NCI-H345 treated with DMSO at 0.1 percent for 48 hours (cell line): Measurements from ENCODE around the gene BBS9.
A peak's percentile ranks its signal among the peaks of the same experiment; 100 is the strongest.

Experiments
- DNase-seq: peaks from one replicate; lab custom pipeline; 2025; ENCODE audit not compliant: unreplicated experiment; lab: John Stamatoyannopoulos, UW

The BBS9 gene

GRCh38 chr7:33351709-33352108, 222.3 kb downstream of the BBS9 start:
- no peak for DNase-seq

GRCh38 chr7:33354201-33354600, 224.8 kb downstream of the BBS9 start:
- no peak for DNase-seq

GRCh38 chr7:33355386-33355785, 226.0 kb downstream of the BBS9 start:
- DNase-seq: no peak

- no peak for DNase-seq
These were observed 227.0 kb downstream of the BBS9 start for GRCh38 chr7:33356336-33356735.

DNA sequence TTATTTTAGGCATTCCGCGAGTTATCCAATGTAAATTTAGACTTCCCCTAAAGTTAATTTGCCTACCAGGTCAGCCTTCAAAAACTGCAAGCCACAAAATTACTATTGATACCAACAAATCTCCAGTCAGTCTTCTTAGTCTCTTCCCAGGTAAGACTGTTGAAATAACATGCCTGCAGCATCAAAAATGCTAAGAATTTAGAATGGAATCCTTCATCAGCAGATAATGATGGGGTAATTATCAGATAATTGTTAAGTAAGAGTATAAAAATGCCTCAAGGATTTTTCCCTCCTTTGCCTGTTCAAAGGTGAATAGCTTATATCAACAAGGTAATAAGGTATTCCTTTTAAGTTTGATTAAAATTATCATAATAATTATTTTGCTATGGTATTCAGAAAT, 228.5 kb downstream of the BBS9 start:
- DNase-seq: no peak

DNA sequence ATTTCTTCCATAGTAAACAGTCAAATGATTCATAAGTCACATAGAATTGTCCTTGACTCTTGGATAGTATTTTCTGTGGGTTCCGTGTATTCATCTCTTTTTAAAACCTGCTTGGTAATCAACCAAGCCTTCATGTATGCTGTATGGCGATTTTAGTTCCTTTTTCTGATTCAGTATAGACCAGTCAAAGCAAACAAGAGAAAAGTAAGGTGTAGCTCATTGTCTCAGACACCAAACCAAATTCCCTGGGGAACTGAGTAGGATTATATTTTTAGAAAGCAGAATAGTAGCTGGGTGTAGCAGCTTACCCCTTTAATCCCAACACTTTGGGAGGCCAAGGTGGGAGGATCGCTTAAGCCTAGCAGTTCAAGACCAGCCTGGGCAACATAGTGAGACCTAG, 240.5 kb downstream of the BBS9 start:
- no peak for DNase-seq

GRCh38 chr7:33373195-33373594, 243.8 kb downstream of the BBS9 start:
- no peak for DNase-seq

- DNase-seq: no peak
These were observed 250.6 kb downstream of the BBS9 start for GRCh38 chr7:33379891-33380525.

DNA sequence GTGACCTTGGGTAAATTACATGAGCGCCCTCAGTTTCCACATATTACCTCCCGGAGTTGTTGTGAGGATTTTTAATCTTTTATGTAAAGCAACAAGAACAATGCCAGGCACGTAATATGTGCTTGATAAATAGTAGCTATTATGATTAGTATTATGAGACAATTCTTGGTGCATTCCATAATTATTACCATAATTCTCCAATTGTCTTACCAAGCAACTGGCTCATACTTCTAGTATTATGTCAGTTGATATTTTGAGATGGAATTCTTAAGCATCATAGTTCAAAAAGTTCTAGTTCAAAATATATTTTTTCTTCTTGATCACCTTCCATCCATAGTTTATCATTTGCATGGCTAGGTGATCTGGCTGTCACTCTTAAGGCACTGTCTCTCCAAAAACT, 259.0 kb downstream of the BBS9 start:
- DNase-seq: no peak

GRCh38 chr7:33392148-33392547, 262.8 kb downstream of the BBS9 start:
- peak; percentile 94 for DNase-seq

DNA sequence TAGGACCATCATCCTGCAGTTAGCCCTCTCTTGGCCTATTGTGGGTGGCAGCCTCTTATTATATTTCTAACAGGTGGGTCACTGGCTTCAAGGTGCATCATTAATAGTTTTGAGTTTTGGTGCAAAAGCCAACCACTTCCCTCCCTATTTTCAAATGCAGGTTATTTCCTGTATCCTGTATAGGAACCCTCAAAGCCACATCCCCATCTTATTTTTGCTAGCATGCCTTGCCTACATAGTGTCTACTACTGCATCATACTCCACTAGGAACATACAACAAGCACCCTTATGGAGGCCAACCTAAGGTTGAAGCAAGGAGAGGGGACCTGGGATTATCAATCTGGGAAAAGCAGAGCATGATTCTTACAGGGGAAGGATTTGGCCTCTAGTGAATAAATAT, 264.4 kb downstream of the BBS9 start:
- DNase-seq: no peak

GRCh38 chr7:33395340-33395739, 266.0 kb downstream of the BBS9 start:
- peak; percentile 53 for DNase-seq

DNA sequence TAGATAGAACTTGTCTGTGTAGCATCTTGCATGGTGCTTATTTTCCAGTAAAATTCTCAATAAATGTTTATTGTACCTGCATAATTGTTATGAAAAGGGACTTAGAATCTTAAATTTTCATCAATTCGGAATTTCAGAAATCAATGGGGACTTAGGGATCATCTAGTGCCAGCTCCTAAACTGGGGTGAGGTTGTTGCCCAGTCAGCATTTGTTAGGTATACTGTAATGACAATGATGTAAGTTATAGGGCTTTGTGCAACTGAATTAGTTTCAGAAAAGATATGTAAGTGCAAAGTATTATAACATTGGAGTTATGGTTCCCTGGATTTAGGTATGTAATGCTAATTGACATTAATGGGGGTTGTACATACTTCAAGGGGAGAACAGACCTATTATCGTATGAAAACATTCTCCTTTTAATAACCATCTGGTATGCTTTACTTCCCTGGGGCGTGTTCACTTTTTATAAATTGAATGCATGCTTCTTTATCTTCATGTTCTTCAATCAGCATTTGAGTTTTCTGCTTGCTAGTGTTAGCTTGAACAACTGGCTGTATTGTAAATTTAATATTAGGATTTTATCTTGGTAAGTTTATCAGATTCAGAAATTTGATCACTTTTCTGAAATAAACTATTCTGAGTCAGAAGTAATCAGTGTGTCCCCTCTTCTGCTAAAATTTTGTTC, 270.3 kb downstream of the BBS9 start:
- no peak for DNase-seq

GRCh38 chr7:33400214-33400538, 270.8 kb downstream of the BBS9 start:
- DNase-seq: no peak

DNA sequence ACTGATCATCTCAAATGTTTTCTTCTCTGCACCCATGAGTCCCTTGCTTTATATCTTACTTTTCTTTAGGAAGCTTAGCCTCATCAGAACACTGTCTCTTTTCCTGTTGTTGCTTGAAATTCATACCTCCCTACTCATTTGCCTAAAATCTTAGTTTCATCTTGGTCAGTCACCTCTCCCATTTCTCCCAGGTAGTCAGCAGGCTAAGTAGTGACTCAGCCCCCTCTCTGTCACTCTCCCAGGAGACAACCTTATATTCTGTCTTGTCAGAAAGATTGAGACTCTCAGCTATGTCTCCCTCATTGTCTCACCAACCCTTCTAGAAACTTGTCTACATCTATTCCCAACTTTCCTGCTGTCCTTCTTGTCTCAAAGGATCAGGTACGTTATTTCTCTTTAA, 280.9 kb downstream of the BBS9 start:
- DNase-seq: no peak

DNA sequence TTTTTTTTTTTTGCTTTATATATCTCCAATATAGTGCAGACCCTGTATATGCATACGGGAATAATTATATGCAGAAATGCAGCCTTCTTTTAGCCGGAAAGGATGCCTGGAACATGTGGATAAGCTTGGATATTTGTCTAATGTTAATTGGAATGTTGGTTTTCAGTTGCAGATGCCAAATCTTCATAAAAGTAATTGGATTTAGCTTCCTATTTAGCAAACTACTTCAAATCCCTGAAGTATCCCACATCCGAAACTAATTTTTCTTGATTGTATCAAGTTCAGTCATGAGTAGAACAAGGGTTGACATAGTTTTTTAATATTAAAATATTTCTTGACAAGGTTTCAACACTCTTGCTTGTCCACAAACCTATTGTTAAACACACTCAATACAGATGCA, 281.7 kb downstream of the BBS9 start:
- no peak for DNase-seq

- DNase-seq: no peak
These were observed 283.0 kb downstream of the BBS9 start for GRCh38 chr7:33412331-33412730.

GRCh38 chr7:33418251-33418701, 288.9 kb downstream of the BBS9 start:
- no peak for DNase-seq

GRCh38 chr7:33420311-33420940, 291.1 kb downstream of the BBS9 start:
- DNase-seq: no peak

DNA sequence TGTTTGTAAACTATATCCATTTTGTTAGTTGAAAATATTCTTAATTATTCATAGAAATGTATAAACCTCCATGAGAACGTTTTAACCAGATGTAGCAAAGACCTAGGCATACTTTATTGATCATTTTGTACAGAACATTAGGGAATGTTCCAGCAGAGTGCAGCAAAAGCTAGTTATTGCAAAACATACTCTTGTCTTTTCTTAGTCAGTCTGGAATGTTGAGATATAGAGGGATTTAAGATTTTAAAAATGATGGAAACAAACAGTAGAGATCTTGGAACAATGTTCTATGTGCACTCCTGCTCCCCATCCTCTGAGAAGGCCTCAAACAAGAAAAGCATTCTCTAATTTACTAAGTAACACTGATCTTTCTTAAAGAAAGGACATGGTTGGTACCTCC, 292.1 kb downstream of the BBS9 start:
- no peak for DNase-seq

- no peak for DNase-seq
These were observed 292.8 kb downstream of the BBS9 start for GRCh38 chr7:33422141-33422540.

- no peak for DNase-seq
These were observed 293.7 kb downstream of the BBS9 start for GRCh38 chr7:33422825-33423645.
